HG03575 (cell line): Measurements from ENCODE around the gene MICU1.

Experiments
- ATAC-seq: cut with Tn5 transposase; IDR thresholded peaks from one replicate; pipeline ENCODE4 v1.9.1; 2021; ENCODE audit not compliant: unreplicated experiment, insufficient number of reproducible peaks, low FRiP score; ENCODE audit errors: extremely low read depth

Gene MICU1

GRCh38 chr10:72638586-72639440 lies 12.9 kb upstream of the MICU1 start:
- ATAC-seq = no peak

GRCh38 chr10:72637398-72637857 lies 11.5 kb upstream of the MICU1 start:
- ATAC-seq = no peak

GRCh38 chr10:72630144-72630543 lies 4.3 kb upstream of the MICU1 start:
- ATAC-seq = no peak

- no peak for ATAC-seq
These were observed 520 bp upstream of the MICU1 start for GRCh38 chr10:72626444-72626754.

- no peak for ATAC-seq
These were observed 637 bp downstream of the MICU1 start for GRCh38 chr10:72625276-72625607.

DNA sequence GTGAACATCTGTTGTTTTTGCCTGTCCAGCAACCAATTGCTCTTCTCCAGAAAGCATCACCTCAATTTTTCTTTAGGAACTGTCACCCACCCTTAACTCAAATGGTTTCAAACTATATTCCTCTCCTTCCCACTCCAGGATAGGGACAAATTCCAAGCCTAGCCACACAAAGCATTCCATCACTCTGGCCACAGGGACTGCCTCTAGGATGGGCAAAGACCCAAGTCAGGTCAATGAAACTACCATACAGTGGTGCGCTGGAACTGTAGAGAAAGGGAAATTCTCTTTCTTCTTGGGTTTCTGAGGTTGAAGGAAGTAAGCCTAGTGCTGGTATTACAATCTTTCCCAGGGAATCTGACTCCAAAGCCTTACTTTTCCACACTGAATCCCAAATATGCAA lies 3.6 kb downstream of the MICU1 start:
- ATAC-seq = no peak

- ATAC-seq = no peak
These were observed 9.2 kb downstream of the MICU1 start for GRCh38 chr10:72616716-72617115.

DNA sequence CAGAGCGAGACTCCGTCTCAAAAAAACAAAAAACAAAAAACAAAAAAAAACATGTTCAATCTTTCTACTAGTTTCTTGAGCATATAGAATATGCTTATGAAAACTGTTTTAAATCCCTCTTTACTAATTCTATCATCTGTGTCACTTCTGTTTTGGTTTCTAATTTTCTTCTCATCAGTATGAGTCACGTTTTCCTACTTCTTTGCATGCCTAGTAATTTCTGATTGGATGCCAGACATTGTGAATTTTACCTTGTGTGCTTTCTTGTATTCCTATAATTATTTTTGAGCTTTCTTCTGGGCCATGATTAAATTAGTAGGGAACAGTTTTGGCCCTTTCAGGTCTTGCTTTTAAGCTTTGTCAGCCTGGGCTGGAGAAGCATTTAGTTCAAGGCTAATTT lies 9.9 kb downstream of the MICU1 start:
- no peak for ATAC-seq

DNA sequence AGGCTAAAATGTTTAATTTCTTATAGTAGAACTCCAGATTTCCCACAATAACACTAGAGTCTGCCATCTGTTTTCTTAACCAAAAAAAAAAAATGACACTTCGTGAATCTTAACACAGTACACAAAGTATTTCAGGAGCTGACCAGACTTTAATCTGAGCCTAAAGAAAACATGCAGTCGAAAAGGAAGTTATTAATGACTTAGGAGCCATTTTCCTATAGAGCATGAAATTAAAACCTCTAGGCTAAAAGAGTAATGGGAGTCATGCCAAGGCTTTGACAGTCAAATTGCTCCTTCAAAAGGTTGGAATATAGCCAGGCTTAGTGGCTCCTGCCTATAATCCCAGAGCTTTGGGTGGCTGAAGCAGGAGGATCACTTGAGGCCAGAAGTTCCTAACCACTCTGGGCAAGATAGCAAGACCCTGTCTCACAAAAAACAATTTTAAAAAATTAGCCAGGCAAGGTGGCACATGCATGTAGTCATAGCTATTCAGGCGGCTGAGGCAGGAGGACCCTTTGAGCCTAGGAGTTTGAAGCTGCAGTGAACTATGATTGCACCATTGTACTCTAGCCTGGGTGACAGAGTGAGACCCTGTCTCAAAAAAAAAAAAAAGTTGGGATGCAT lies 13.6 kb downstream of the MICU1 start:
- ATAC-seq = no peak

- no peak for ATAC-seq
These were observed 14.1 kb downstream of the MICU1 start for GRCh38 chr10:72611783-72612182.

- no peak for ATAC-seq
These were observed 15.4 kb downstream of the MICU1 start for GRCh38 chr10:72610466-72610865.

- no peak for ATAC-seq
These were observed 20.8 kb downstream of the MICU1 start for GRCh38 chr10:72605122-72605521.

DNA sequence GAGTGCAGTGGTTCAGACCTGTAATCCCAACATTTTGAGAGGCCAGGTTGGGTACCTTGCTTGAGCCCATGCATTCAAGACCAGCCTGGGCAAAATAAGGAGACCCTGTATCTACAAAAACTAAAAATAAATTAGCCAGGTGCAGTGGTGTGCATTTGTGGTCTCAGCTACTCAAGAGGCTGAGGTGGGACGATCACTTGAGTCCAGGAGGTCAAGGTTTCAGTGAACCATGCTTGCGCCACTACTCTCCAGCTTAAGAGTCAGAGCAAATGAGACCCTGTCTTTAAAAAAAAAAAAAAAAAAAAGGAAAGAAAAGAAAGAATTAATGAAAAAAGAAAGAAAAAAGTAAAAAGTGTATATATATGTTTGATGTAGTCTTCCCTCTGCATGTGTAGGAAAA lies 24.7 kb downstream of the MICU1 start:
- ATAC-seq = no peak

DNA sequence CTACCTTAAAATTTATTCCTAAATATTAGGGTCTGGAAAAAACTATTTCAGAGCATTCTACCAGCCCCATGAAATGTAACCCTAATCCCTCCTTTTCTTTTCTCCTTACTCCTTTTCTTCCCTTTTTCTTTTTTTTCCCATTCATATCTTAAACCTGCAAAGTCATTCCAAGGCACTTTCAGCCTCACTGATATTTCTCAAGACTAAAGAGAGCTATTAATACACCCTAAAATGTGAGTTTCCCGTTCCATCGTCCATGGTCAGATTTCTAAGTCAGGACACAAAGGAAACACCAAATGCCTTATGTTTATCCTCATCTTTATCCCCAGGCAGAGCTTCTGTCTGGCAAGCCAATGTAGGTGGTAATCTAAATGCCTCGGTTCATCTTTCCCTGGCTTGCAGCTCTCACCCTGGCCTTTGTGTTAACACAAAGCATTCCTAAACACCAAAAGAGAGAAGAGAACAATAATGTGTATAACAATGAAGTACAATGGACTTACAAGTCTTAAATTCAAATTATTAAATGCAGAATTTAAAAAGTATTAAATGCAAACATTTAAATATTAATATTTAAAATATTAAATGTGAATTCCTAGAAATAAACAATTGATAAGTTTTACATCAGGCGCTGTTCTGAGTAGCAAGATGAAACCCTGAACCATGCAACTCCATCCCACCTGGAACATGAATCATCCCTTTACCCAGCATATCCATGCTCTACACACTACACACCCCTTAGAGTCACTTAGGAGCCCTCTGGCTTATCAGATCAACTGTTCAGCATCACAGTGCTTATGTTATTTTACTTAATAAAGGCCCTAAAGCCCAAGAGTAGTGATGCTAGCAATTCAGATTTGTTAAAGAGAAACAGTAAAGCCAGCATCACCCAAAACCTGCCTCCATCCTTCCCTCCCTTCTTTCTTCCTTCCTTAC lies 26.8 kb downstream of the MICU1 start:
- ATAC-seq = no peak

DNA sequence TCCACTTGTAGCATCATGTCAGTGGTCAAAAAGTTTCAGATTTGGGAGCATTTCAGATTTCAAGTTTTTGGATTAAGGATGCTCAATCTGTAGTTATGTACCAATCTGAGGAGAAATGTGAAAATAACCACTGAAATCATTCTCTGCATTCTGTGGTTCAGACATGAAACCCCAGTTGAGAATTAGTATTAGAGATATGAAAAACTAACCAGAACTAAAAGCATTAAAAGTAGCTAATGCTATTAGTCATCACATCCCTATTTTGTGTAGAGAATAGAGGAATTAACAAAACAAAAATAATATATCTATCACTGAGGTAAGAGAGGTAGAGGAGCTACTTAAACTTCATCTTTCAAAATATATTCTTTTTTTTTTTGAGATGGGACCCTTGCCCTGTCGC lies 28.0 kb downstream of the MICU1 start:
- no peak for ATAC-seq

DNA sequence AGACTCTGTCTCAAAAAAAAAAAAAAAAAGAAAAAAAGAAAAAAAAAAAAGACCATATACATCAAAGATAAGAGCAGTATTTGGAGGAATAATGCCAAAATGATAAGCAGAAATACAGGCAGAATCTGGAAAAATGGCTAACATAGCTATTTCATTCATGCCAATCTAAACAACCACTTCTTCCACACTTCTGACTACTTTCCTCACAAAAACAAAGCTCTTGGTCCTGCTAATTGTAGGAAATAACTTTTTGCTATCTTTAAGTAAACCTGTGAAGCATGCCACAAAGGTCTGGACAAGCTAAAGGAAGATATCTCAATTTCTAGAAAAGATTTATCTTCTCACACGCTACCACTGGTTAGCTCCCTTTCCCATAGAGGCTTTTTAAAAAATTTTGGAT lies 30.4 kb downstream of the MICU1 start:
- no peak for ATAC-seq

DNA sequence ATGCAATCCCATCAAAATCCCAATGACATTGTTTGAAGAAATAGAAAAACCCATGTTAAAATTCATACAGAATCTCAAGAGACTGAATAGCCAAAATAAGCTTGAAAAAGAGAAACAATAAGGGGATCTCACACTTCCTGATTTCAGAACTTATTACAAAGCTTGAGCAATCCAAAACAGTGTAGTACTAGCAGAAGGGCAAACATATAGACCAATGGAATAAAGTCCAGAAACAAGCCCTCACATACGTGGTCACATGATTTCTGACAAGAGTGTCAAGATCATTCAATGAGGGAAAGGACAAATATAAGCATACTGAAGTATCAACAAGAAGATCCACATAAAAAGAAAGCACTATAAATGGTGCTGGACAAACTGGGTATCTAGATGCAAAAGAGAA lies 31.9 kb downstream of the MICU1 start:
- ATAC-seq = no peak

GRCh38 chr10:72588266-72588665 lies 37.6 kb downstream of the MICU1 start:
- ATAC-seq = no peak

GRCh38 chr10:72587568-72587967 lies 38.3 kb downstream of the MICU1 start:
- ATAC-seq = no peak

GRCh38 chr10:72574636-72575035 lies 51.2 kb downstream of the MICU1 start:
- no peak for ATAC-seq
